Skin of body (tissue), 2 donors: ENCODE results near the gene GNAI2. TPM values are rescaled to one million over a fixed set of nuclear protein-coding genes. Genes with fewer than 3 reads are reported as not detected.
"Not testable (repeated sequence)": the region's sequence is repeated elsewhere in the genome, so short reads cannot be mapped to it uniquely, and the experiment has no call there.

Source experiments
- DNase-seq: peaks from one replicate; lab custom pipeline; 2025; lab: John Stamatoyannopoulos, UW
- total RNA-seq: library from RNA; depleted of rRNA; stranded (reverse); fragments of >200 nt; gene quantifications from one replicate; pipeline ENCODE4 v1.2.3, GENCODE V29; 2014

GNAI2 gene
- total RNA-seq, 1 donor from 2014 or later: 102 TPM

DNA sequence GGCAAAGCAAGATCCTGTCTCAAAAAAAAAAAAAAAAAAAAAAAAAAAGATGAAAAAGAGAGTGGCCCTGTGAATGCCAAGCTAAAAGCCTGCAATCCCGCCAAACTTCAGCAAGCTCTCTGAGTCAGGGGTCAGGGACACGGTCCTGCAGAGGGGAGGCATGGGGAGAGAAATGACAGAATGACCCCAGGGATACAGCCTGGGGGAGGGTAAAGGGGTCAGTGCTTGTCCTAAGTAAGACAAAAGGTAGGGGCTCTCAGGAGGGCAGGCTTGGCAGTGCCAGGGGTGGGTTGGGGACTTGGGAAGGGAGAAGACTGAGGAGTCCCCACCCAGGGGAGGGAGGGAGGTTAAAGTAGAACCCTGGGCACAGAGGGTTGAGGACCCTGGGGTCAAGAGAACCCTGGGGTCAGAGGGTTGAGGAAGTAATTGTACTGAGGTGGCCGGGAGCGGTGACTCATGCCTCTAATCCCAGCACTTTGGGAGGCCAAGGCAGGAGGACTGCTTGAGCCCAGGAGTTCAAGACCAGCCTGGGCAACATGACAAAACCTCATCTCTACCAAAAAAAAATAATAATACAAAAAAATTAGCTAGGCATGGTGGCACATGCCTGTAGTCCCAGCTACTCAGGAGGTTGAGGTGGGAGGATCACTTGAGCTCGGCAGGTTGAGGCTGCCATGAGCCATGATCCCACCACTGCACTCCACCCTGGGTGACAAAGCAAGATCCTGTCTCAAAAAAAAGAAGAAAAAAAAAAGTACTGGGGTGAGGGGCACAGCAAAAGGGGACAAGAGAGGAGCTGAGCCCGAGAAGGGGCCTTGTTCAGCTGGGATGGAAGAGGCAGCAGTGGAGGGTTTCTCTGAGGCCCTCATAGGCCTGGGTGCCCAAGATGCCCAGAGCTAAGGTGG, 27.7 kb downstream of the GNAI2 start:
- no peak for DNase-seq

- peak; percentile 90 for DNase-seq
Observed at GRCh38 chr3:50264383-50264963, 28.5 kb downstream of the GNAI2 start.

DNA sequence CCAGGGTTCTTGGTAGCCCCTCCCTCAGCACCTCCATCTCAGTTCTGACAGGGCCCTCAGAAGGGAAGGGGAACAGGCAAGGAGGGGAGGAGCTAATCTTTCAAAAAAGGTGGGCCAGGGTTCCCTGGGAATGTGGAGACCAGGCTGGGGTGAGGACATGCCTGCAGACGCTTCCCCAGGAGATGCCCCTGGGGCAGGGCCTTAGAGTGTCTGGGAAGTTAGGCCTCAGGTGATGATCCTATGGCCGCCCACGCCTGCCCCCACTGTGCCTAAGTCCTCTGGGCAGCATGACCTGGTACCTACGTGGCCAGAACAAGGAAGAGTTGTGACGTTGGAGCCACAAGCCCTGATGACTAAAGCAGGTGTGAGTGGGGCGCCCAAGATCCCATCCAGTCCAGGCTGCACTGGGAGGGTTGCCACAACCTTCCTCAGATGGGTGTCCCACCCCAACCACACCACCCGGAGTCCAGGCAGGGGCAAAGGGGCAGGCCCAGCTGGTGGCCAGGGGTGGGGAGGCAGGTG, 29.0 kb downstream of the GNAI2 start:
- DNase-seq: no peak

DNA sequence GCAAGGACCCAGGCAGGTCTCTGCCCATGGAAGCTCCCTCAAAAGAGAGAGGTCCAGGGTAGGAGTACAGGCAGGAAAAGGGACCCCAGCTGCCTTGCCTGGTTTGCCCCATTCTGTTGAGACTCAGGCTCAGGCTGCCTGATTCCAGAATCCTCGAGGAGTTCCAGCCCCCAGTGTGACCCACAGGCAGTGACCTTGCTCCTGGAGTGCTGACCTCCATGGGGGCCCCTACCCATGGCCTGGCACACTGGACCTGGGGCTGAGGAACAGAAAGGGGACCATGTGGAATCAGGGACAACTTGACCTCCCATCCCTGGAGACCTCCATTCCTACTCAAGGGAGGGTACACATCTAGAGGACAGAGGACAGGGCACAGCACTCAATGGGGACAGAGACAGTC, 29.6 kb downstream of the GNAI2 start:
- no peak for DNase-seq

DNA sequence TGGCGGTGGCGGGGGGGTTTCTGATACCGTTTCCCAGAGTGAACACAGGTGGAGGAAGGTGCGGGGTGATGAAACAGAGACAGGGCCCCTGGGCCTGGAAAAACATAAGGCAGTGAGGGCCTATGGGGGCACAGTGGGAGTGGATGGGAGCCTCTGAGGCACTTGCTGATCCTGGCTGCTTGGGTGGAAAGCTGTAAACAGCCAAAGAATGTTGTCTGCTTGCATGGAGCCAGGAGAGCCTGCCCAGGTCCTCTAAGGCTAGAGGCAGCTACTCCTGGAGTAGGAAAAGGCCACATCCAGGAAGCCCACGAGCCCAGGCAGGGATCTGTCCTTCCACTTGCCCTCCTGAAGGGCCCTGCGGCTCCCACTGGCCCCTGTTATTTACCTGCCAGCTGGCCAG, 30.0 kb downstream of the GNAI2 start:
- DNase-seq: no peak

DNA sequence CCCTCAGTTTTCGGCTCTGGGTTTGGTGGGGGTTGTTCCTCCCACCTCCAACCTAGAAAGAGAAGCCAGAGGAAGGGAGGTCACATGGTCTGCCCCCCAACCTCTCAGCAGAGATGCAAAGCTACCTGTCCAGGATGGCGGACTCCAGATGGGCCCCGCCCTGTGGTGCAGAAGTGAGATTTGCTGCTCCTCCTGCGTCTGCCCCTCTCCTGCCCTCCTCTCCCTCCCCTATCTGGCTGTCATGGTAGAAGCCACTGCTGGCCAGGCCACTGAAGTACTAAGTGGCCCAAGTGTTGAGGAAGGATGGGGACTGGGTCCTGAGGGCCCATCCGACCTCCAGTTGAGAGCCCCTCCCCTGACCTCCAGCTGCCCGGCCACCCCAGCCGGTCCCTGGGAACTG, 30.8 kb downstream of the GNAI2 start:
- no peak for DNase-seq

- no peak for DNase-seq
Observed at GRCh38 chr3:50267280-50267913, 31.4 kb downstream of the GNAI2 start.

DNA sequence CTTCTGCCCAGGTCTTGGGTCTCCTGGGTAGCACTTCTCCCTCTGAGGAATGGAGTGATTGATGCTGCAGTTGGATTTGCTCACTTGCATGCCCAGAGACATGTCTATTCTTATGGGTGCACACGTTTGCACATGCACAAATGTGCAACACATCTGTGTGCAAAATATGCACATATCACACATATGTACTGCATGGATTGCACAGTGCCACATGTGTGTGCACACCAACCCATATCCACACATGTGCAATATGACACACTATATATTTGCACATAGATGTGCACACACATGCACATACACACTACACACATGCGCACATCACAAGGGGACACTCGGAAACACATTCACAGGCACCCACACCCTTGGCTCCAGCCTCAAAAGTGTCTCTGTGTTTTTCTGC, 32.3 kb downstream of the GNAI2 start:
- no peak for DNase-seq

DNA sequence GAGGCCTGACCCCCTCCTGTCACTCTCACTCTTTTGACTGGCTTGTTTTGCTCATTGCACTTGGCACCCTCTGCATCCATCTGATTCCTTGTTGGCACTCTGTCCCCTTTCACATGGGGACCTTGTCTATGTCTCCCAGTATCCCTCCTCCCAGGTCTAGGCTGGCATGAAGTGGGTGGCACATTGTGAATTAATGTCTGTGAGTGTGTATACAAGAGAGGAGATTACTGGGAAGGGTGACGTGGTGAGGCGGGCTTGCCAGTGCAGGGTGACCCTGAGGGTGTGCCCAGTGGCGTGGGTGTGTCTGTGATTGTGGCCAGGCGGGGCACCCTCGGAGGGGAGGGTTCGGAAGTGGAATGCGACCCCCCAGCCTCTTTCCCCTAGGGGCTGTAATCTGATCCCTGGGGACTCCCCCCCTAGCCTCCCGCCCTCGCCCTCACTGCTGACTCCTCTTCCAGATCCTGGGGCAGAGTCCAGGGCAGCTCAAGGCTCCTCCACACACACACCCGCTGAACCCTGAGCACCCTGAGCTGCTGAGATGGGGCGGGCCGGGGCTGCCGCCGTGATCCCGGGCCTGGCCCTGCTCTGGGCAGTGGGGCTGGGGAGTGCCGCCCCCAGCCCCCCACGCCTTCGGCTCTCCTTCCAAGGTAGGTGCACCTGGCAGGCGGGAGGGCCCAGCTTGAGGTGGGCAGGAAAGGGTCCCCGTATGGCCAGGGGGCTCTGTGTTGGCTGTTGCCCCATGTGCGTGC, 32.9 kb downstream of the GNAI2 start, which contains the start of gene SEMA3B:
Gene SEMA3B (plus strand): TSS at position 445 of the 749 bp plus-strand sequence. CDS start 94 bp downstream, at position 539.
- no peak for DNase-seq

DNA sequence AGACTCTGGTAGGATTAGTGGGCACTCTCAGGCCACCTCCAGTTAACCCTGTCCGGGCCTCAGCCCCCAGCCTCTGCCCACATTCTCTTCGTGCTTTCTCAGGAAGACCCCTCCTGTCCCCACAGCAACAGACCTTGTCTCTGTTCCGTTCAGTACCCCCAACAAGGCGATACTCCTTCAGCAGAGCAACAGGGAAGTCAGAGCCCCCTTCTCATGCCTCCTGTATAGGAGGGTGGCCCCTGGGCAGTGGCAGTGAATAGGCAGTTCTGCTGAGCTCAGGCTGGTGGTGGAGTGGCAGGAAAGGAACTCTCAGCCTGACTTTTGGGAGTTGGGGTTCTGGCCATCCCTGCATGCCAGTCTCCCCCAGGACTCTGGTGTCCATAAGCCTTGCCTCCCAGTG, 33.5 kb downstream of the GNAI2 start:
- no peak for DNase-seq

GRCh38 chr3:50269977-50270413, 34.0 kb downstream of the GNAI2 start:
- DNase-seq: no peak

DNA sequence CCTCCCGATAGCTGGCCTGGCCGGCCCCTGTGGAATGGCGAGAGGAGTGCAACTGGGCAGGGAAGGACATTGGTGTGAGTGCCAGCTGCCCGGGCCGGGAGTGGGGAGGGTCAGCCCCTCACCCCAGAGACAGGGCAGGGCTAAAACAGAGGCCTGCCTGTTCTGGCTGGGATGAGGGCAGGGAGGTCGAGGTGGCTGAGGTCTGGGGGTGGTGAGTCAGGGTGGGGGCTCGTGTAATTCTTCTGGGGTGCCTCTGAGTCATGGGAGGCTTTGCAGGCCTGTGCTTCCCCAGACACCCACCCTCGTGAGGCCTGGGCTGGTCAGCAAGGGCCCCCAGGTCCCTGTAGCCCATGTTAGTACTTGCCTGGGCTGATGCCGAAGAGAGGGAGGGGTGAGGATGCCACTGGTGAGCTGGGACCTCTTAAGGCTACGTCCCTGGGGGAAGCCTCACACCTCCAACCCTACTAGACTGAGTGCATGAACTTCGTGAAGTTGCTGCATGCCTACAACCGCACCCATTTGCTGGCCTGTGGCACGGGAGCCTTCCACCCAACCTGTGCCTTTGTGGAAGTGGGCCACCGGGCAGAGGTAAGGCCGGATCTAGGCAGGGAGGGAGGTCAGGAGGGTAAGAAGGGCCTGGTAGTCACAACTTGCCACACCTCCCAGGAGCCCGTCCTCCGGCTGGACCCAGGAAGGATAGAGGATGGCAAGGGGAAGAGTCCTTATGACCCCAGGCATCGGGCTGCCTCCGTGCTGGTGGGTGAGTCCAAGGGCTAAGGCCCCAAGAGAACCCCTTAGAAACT, 34.6 kb downstream of the GNAI2 start:
- no peak for DNase-seq

GRCh38 chr3:50271314-50271936, 35.4 kb downstream of the GNAI2 start:
- DNase-seq: no peak

- not testable (repeated sequence) for DNase-seq
Observed at GRCh38 chr3:50272538-50272910, 36.5 kb downstream of the GNAI2 start.

DNA sequence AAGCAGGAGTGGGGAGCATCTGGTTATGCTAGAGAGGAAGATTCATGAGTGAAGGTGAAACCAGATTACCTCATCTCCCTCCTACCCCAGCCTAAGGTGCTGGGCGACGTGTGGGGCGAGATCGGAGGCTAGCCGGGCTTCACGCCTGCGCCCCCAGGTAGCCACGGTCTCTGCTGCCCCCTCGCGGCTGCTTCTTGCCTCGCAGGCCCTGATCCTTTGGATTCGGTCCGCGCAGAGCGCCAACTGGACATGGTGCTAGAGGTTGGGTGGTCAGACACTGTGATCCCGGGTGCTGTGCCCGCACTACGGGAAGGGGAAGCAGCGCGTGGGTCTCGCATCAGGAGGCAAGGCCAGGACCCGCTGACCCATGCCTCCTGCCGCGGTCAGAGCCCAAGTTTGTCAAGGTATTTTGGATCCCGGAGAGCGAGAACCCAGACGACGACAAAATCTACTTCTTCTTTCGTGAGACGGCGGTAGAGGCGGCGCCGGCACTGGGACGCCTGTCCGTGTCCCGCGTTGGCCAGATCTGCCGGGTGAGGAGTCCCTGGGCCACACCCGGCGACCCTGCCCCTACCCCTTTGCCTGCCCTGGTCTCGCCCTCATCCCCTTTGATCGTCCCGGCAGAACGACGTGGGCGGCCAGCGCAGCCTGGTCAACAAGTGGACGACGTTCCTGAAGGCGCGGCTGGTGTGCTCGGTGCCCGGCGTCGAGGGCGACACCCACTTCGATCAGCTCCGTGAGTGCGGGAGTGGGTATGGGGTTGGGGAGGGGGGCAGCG, 37.1 kb downstream of the GNAI2 start:
- peak; percentile 60 for DNase-seq

- no peak for DNase-seq
Observed at GRCh38 chr3:50273689-50274065, 37.7 kb downstream of the GNAI2 start.

- no peak for DNase-seq
Observed at GRCh38 chr3:50274371-50275104, 38.5 kb downstream of the GNAI2 start.

GRCh38 chr3:50275141-50275995, 39.4 kb downstream of the GNAI2 start:
- no peak for DNase-seq
